AG04450 (cell line): Measurements from ENCODE around the gene ADAMTSL5. TPM values are rescaled to one million over a fixed set of nuclear protein-coding genes. Genes with fewer than 3 reads are reported as not detected.
"Not testable (repeated sequence)": the region's sequence is repeated elsewhere in the genome, so short reads cannot be mapped to it uniquely, and the experiment has no call there.

ENCODE experiments used
- CTCF ChIA-PET: fragments of 300-600, 350-600 bp; formaldehyde crosslinking; extraction: SDS; loops from one replicate; lab custom pipeline; 2022; ENCODE audit warnings: antibody characterized with exemption, inconsistent platforms; lab: Charles Lee
- POLR2A ChIA-PET: fragments of 350-600 bp; formaldehyde crosslinking; extraction: SDS; loops from one replicate; lab custom pipeline; 2021; ENCODE audit warnings: antibody characterized with exemption, inconsistent platforms; lab: Yijun Ruan, JAX
- DNase-seq: peaks from one replicate; pipeline ENCODE4 v3.0.0-alpha.2; 2011; ENCODE audit warnings: low read depth, low spot score
- H3K27ac ChIP-seq: one replicate; pipeline ENCODE4 v1.5.1; 2012; ENCODE audit warnings: low read depth, low read length, control low read depth
- H3K27me3 ChIP-seq: one replicate; pipeline ENCODE4 v1.6.0; 2012; ENCODE audit warnings: low read length; ENCODE audit not compliant: control insufficient read depth, insufficient read depth
- H3K4me3 ChIP-seq: 2 replicates; pipeline ENCODE4 v1.5.1; 2011; ENCODE audit warnings: mild to moderate bottlenecking, low read depth, low read length, control low read depth
- H3K9me3 ChIP-seq: 2 replicates; pipeline ENCODE4 v1.5.1; 2012; ENCODE audit warnings: low read length; ENCODE audit not compliant: control insufficient read depth, insufficient read depth
- CTCF ChIP-seq: IDR thresholded peaks from 2 replicates; pipeline ENCODE4 v1.5.1; 2011; ENCODE audit warnings: low read depth, low read length, control low read depth, inconsistent platforms
- polyA plus RNA-seq: library from polyadenylated mRNA; depleted of rRNA; stranded (reverse); fragments of >200 nt; gene quantifications from 2 replicates; pipeline ENCODE4 v1.2.3, GENCODE V29; 2011

The ADAMTSL5 gene
- polyA plus RNA-seq, 1 experiment, result 5.6 TPM

DNA sequence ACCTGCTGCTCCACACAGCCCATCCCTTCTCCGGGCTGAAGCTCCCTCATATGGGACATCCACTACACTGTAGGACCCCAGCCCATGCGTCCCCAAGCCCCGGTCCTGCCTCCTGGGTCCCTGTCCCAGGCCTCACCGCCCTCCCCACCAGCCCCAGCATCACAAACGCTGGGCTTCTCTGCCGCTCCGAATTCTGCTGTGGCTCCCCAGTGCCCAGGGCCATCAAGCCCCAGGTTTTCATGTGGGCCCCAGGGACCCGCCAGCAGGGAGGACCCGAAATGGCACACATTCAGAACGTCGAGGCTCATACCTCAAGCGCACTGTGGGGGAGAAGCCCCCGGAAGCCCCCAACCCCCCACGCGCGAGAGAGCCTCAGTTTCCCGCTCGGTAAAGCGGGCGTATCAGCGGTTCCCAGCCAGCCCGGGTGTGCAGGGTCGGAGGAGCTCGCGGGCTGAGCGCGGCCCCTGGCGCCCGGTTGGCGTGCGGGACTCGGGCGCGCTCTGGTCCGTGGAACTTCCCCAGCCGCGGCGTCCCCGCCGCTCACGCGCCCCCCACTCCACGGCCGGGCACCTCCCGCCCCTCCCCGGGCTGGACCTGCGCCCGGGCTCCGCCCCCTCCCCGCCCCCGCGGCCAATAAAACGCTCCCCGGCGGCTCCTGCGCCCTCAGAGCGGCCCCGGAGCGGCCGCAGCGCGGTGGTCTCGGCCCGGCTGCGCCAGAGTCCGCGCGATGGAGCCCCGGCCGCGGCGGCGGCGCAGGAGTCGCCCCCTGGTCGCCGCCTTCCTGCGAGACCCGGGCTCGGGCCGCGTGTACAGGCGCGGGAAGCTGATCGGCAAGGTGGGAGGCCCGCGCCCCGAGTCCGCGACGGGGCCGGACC, 10.8 kb upstream of the ADAMTSL5 start, which contains the start of gene PLK5:
Gene PLK5 (plus strand): TSS at position 666 of the 875 bp plus-strand sequence. CDS start 2,920 bp downstream, outside the sequence.
- CTCF ChIA-PET, result no interaction called here
- no peak within 1 kb of the TSS for H3K27ac ChIP-seq
- peaks cover 5% of the 10 kb centered on the region; the same call in 1 of the 2 replicates for H3K9me3 ChIP-seq
- POLR2A ChIA-PET, result no interaction called here
- H3K4me3 ChIP-seq, result no peak within 1 kb of the TSS
- DNase-seq, result no peak
- H3K27me3 ChIP-seq, result peaks cover 27% of the 10 kb centered on the region
- TF ChIP-seq CTCF, result no peak

GRCh38 chr19:1522838-1523237, 10.0 kb upstream of the ADAMTSL5 start:
- Histone ChIP-seq H3K9me3 (peaks cover 8% of the 10 kb centered on the region; the same call in 1 of the 2 replicates), H3K4me3 (no peak overlapping the region), H3K27me3 (peaks cover 33% of the 10 kb centered on the region), H3K27ac (no peak overlapping the region)
- POLR2A ChIA-PET, result no interaction called here
- no peak for TF ChIP-seq CTCF
- CTCF ChIA-PET, result no interaction called here
- no peak for DNase-seq

DNA sequence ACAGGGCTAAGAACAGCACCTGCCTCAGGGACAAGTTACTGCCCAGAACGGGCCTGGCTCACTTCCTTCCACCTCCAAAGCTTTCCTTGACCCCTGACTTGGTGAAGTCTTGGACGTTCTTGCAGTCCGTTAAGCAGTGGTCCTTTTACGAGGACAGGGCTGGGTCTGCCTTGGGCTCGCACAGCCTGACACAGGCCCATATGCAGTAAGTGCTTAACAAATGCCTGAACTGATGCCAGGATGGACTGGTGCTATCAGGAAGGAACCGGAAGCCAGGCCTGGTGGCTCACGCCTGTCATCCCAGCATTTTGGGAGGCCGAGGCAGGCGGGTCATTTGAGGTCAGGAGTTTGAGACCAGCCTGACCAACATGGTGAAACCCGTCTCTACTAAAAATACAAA, 9.2 kb upstream of the ADAMTSL5 start:
- ChIA-PET POLR2A (no interaction called here), CTCF (no interaction called here)
- peaks cover 33% of the 10 kb centered on the region for H3K27me3 ChIP-seq
- peaks cover 8% of the 10 kb centered on the region; the same call in 1 of the 2 replicates for H3K9me3 ChIP-seq
- no peak for TF ChIP-seq CTCF
- H3K4me3 ChIP-seq, result no peak overlapping the region
- no peak for DNase-seq
- no peak overlapping the region for H3K27ac ChIP-seq

DNA sequence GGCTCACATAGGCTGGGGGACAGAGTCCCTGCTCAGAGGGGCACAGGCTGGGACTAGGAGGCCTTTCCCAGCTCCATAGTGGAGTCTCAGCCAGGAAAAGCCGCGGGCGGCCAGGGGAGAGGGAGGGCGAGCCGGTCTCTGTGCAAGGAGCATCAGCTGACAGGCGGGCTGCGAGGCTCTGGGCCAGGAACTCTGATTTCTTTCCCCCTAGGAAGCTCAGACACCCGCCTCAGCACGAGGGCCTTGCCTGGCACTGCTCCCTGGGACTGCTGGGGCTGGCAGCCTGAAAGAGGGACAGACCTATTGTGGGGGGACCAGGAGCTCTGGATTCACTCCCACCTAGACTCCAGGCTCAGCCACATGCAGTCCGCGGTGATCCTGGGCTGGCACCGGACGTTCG, 8.8 kb upstream of the ADAMTSL5 start:
- TF ChIP-seq CTCF, result no peak
- no peak overlapping the region for H3K4me3 ChIP-seq
- CTCF ChIA-PET, result no interaction called here
- POLR2A ChIA-PET, result no interaction called here
- H3K9me3 ChIP-seq, result peaks cover 9% of the 10 kb centered on the region; the same call in 1 of the 2 replicates
- no peak overlapping the region for H3K27ac ChIP-seq
- no peak for DNase-seq
- peaks cover 33% of the 10 kb centered on the region for H3K27me3 ChIP-seq

DNA sequence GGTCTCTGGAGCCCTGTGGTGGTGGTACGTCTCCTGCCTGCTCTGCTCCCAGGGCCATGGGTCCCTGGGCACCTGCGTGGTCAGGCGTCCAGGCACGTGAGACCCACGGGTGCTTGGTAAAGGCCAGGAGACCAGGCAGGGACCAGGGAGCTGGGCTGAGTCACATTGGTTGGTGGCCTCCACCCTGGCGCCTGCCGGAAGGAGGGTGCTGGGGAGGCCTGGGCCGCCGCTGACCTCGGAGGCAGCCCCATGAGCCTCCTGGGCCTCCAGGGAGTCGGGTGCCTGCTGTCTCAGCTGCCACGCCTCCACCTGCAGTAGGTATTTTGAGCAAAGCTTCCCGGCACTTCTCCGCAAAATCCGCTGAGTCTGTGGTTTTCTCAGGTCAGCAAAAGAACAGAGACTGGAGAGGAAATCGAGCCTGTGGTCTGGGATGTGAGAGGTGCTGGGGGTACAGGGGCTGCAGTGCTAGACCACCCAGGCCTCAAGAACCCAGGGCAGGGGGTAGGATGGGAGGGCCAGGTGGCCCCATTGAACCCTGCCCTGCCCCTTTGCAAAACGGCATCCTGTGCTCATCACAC, 7.5 kb upstream of the ADAMTSL5 start:
- no peak for TF ChIP-seq CTCF
- DNase-seq, result no peak
- no peak overlapping the region for H3K4me3 ChIP-seq
- peaks cover 12% of the 10 kb centered on the region for H3K9me3 ChIP-seq
- POLR2A ChIA-PET, result no interaction called here
- H3K27ac ChIP-seq, result no peak overlapping the region
- CTCF ChIA-PET, result no interaction called here
- peaks cover 33% of the 10 kb centered on the region for H3K27me3 ChIP-seq

GRCh38 chr19:1519802-1520201, 7.0 kb upstream of the ADAMTSL5 start:
- DNase-seq, POLR2A ChIA-PET, H3K27ac ChIP-seq, H3K4me3 ChIP-seq: not testable (repeated sequence)
- Histone ChIP-seq H3K9me3 (peaks cover 12% of the 10 kb centered on the region), H3K27me3 (peaks cover 32% of the 10 kb centered on the region)
- CTCF ChIA-PET, result interaction anchor here (0.5 to 0.6 kb wide), 2 partner anchors 16 to 276 kb away, joined by 3 to 9 read pairs; no protein-coding TSS in a partner anchor
